ENCODE data around the gene DOK5. TPM values are rescaled to one million over a fixed set of nuclear protein-coding genes. Genes with fewer than 3 reads are reported as not detected.

The DOK5 gene
- total and polyA plus RNA-seq, 2 of the 8 experiments (the other 6 are each of a cell fraction or from before 2014, with no cell fraction given), result 8.9 to 15.0 TPM

DNA sequence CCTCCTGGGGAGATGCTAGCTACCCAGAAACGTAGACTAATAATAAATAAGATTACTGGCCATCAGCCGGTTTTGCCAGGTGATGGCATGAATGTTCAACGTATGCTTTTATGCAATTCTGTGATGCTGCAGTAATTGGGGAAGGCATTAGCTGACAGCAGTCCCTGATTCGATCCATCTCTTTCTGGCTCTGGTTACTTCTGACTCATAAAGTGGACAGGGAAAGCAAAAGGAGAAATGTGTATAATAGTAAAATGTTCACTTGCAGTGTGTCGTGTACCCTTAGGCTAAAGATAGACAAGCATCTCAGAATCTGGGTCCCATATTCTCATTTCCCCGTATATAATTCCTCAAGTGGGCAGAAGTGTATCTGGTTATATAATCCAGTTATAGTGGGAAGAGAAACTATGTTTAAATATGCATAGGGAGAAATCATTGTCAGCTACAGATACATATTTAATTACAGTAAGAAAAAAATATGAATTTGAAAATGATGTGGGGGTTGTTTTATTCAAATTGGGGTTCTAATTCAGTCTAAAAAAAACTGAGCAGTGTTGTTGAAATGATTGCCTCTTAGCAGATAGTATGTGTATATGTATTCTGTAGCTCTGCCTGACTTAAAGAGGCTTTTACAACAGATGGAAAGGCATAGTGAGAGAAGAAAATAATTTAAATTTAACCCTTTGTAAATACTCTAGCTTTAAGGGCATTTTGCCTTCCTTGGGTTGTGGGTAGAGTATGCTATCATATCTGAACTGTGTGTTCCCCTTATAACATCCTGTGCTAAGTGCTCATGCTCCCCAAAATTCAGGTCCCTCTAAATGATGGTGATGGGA, 40.6 kb downstream of the DOK5 start:
- Histone ChIP-seq H3K14ac (ENCODE audit: insufficient read length) (no peak overlapping the region), H3K4me3 (ENCODE audit: extremely low read depth in 1 of 4, insufficient read depth in 2 of 4, low read depth in 3 of 4, low read length in 4 of 4) (no peak overlapping the region), H2BK120ac (replicated peaks; ENCODE audit: low read depth, low read length) (no peak overlapping the region), H2BK5ac (ENCODE audit: low read depth, low read length) (no peak overlapping the region), H3K27me3 (replicated peaks in 1 of 4; ENCODE audit: control insufficient read depth in 3 of 4, extremely low read depth in 1 of 4, insufficient read depth in 3 of 4, low read length in 3 of 4) (no peaks in the 10 kb centered on the region), H3K56ac (replicated peaks; ENCODE audit: insufficient read length, low read depth, low read length) (no peak overlapping the region), H4K91ac (replicated peaks; ENCODE audit: insufficient read length, low read length) (no peak overlapping the region), H3K79me2 (ENCODE audit: control insufficient read depth in 1 of 2, insufficient read depth in 2 of 2, low read length in 2 of 2) (no peaks in the 10 kb centered on the region), H3K4me1 (replicated peaks in 1 of 4; ENCODE audit: control insufficient read depth in 3 of 4, insufficient read depth in 4 of 4, low read length in 3 of 4) (peaks cover 0 to 5% (median 4%) of the 10 kb centered on the region in 4 experiments; a peak in 4 of 7 replicates), H3K9me3 (ENCODE audit: insufficient read depth in 2 of 2, low read depth in 1 of 2, low read length in 1 of 2) (peaks cover 0 to 6% of the 10 kb centered on the region in 2 experiments; a peak in 1 of 4 replicates), H4K20me1 (replicated peaks in 1 of 2; ENCODE audit: control insufficient read depth in 1 of 2, insufficient read depth in 2 of 2, low read length in 2 of 2) (no peaks in the 10 kb centered on the region), H2AK5ac (ENCODE audit: low read depth, low read length) (no peak overlapping the region), H3K4me2 (ENCODE audit: insufficient read depth in 1 of 2, low read depth in 2 of 2, low read length in 2 of 2) (no peak overlapping the region), H4K8ac (ENCODE audit: extremely low read depth, insufficient read depth, low read length) (no peak overlapping the region), H3K27ac (ENCODE audit: low read depth, low read length) (no peak overlapping the region), H3K9ac (replicated peaks in 1 of 4; ENCODE audit: extremely low read depth in 1 of 4, low read depth in 3 of 4, low read length in 3 of 4) (peak overlapping the region in 1 of 4 experiments; percentile 34; a peak in 2 of 7 replicates), H3K23me2 (ENCODE audit: low read depth, low read length) (no peaks in the 10 kb centered on the region), H2BK15ac (ENCODE audit: low read length) (0 out of 2 replicates have a peak overlapping the region, but pooled peaks have one; percentile 53), H3K79me1 (ENCODE audit: low read depth, low read length) (no peaks in the 10 kb centered on the region), H2BK12ac (ENCODE audit: low read depth, low read length) (no peak overlapping the region), H3K23ac (ENCODE audit: insufficient read length) (no peak overlapping the region), H3K18ac (ENCODE audit: extremely low read depth, low read length) (no peak overlapping the region), H4K5ac (ENCODE audit: insufficient read length, low read depth, low read length) (no peak overlapping the region), H3K36me3 (ENCODE audit: control insufficient read depth in 2 of 4, insufficient read depth in 4 of 4, low read length in 3 of 4) (no peaks in the 10 kb centered on the region), H2AFZ (ENCODE audit: low read length) (no peak overlapping the region), H3K4ac (replicated peaks; ENCODE audit: insufficient read length, low read depth, low read length) (no peak overlapping the region), H2BK20ac (ENCODE audit: low read length) (no peak overlapping the region)
- FAIRE-seq (no peak), DNase-seq (ENCODE audit: low read depth in 1 of 2, low spot score in 2 of 2) (no peak)
- ChIA-PET CTCF (ENCODE audit: partially characterized antibody) (interaction anchor here (0.6 to 0.7 kb wide), 2 partner anchors 11 to 148 kb away, joined by 3 to 5 read pairs; no protein-coding TSS in a partner anchor), POLR2A (ENCODE audit: partially characterized antibody) (interaction anchor here (1.3 kb wide), 1 partner anchor 10 kb away, joined by 3 read pairs; no protein-coding TSS in a partner anchor)
- 88% methylated on average over 6 of the region's 6 CpGs; no CpG with 5 or more reads in 1 of the 2 experiments for WGBS, 2 experiments (ENCODE audit: extremely low coverage in 1 of 2, insufficient coverage in 1 of 2, insufficient read length in 1 of 2, insufficient replicate concordance in 2 of 2, low coverage in 1 of 2, low lambda C conversion rate in 2 of 2, missing lambda C conversion rate in 1 of 2)
- TF ChIP-seq HDAC6 (IDR thresholded peaks at IDR 0.05; ENCODE audit: low read depth, low read length), result no peak
- TF ChIP-seq, protein P1, sequence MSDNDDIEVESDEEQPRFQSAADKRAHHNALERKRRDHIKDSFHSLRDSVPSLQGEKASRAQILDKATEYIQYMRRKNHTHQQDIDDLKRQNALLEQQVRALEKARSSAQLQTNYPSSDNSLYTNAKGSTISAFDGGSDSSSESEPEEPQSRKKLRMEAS (IDR thresholded peaks at IDR 0.05), result no peak
- no peak for TF ChIP-seq CHD2 (IDR thresholded peaks at IDR 0.05; ENCODE audit: low read length)
- no peak for TF ChIP-seq CBX8 (IDR thresholded peaks at IDR 0.05; ENCODE audit: borderline replicate concordance, low read depth, low read length)
- TF ChIP-seq FOSL1 (IDR thresholded peaks at IDR 0.05; ENCODE audit: insufficient read depth, low read depth, low read length), result no peak
- TF ChIP-seq EP300 (IDR thresholded peaks at IDR 0.05; ENCODE audit: borderline replicate concordance in 1 of 2, low read depth in 2 of 2, low read length in 2 of 2), result no peak
- no peak for TF ChIP-seq SP4 (IDR thresholded peaks at IDR 0.05; ENCODE audit: low read length)
- TF ChIP-seq, protein P2, sequence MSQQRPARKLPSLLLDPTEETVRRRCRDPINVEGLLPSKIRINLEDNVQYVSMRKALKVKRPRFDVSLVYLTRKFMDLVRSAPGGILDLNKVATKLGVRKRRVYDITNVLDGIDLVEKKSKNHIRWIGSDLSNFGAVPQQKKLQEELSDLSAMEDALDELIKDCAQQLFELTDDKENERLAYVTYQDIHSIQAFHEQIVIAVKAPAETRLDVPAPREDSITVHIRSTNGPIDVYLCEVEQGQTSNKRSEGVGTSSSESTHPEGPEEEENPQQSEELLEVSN (IDR thresholded peaks at IDR 0.05), result no peak
- TF ChIP-seq SRF (IDR thresholded peaks at IDR 0.05; ENCODE audit: low read depth, low read length), result no peak
- TF ChIP-seq NANOG (IDR thresholded peaks at IDR 0.05; ENCODE audit: insufficient read depth, low read depth, low read length, poor library complexity, severe bottlenecking), result no peak
- TF ChIP-seq RBBP5 (IDR thresholded peaks at IDR 0.05; ENCODE audit: borderline replicate concordance, low read depth, low read length), result no peak
